HepG2 (cell line): ENCODE measurements around the gene GFAP. TPM values are rescaled to one million over a fixed set of nuclear protein-coding genes. Genes with fewer than 3 reads are reported as not detected.
A peak's percentile ranks its signal among the peaks of the same experiment; 100 is the strongest.

ENCODE experiments used
- CCDC6 ChIP-seq: sonication (generic); formaldehyde crosslinking; IDR thresholded peaks from 2 replicates; pipeline ENCODE4 v1.8.1; 2022; ENCODE audit warnings: mild to moderate bottlenecking, missing genetic modification reagents, moderate library complexity
- ELF3 ChIP-seq: IDR thresholded peaks from 2 replicates; pipeline ENCODE4 v1.6.1; 2016; ENCODE audit warnings: missing genetic modification reagents, missing compliant biosample characterization
- FOXO1 ChIP-seq: sonication (generic); formaldehyde crosslinking; IDR thresholded peaks from 2 replicates; pipeline ENCODE4 v1.4.0; 2020; ENCODE audit warnings: missing genetic modification reagents
- GATAD1 ChIP-seq: IDR thresholded peaks from 2 replicates; pipeline ENCODE4 v1.6.1; 2016; ENCODE audit warnings: missing genetic modification reagents, missing compliant biosample characterization
- HMGA1 ChIP-seq: sonication (generic); formaldehyde crosslinking; conservative IDR thresholded peaks from 2 replicates; pipeline ENCODE4 v1.4.0; 2020; ENCODE audit warnings: missing genetic modification reagents
- HMGXB3 ChIP-seq: sonication (generic); formaldehyde crosslinking; IDR thresholded peaks from 2 replicates; pipeline ENCODE4 v1.4.0; 2020; ENCODE audit warnings: missing genetic modification reagents, borderline replicate concordance
- ISL2 ChIP-seq: sonication (generic); formaldehyde crosslinking; IDR thresholded peaks from 2 replicates; pipeline ENCODE4 v1.5.0; 2020; ENCODE audit warnings: missing genetic modification reagents
- ISX ChIP-seq: sonication (generic); formaldehyde crosslinking; conservative IDR thresholded peaks from 2 replicates; pipeline ENCODE4 v1.5.0; 2020; ENCODE audit warnings: missing genetic modification reagents
- MTF1 ChIP-seq: sonication (generic); formaldehyde crosslinking; IDR thresholded peaks from 2 replicates; pipeline ENCODE4 v1.5.0; 2020; ENCODE audit warnings: missing genetic modification reagents
- NCOA5 ChIP-seq: sonication (generic); formaldehyde crosslinking; IDR thresholded peaks from 2 replicates; pipeline ENCODE4 v1.4.0; 2020; ENCODE audit warnings: missing genetic modification reagents
- RARA ChIP-seq: IDR thresholded peaks from 2 replicates; pipeline ENCODE4 v1.6.1; 2016; ENCODE audit warnings: missing genetic modification reagents, missing compliant biosample characterization
- RXRA ChIP-seq: sonication (generic); formaldehyde crosslinking; IDR thresholded peaks from 2 replicates; pipeline ENCODE4 v1.5.1; 2020; ENCODE audit warnings: missing genetic modification reagents
- SIX4 ChIP-seq: sonication (generic); formaldehyde crosslinking; IDR thresholded peaks from 2 replicates; pipeline ENCODE4 v1.4.0; 2020; ENCODE audit warnings: missing genetic modification reagents
- TARDBP ChIP-seq: sonication (generic); formaldehyde crosslinking; IDR thresholded peaks from 2 replicates; pipeline ENCODE4 v1.8.0; 2022; ENCODE audit warnings: mild to moderate bottlenecking, missing genetic modification reagents
- ZBTB14 ChIP-seq: sonication (generic); formaldehyde crosslinking; IDR thresholded peaks from 2 replicates; pipeline ENCODE4 v1.4.0; 2020; ENCODE audit warnings: missing genetic modification reagents
- ZBTB2 ChIP-seq: sonication (generic); formaldehyde crosslinking; IDR thresholded peaks from 2 replicates; pipeline ENCODE4 v1.8.0; 2022; ENCODE audit warnings: low read depth, missing genetic modification reagents
- ZNF235 ChIP-seq: sonication (generic); formaldehyde crosslinking; IDR thresholded peaks from 2 replicates; pipeline ENCODE4 v1.8.1; 2023; ENCODE audit warnings: mild to moderate bottlenecking, missing genetic modification reagents, borderline replicate concordance
- ZNF260 ChIP-seq: sonication (generic); formaldehyde crosslinking; IDR thresholded peaks from 2 replicates; pipeline ENCODE4 v1.4.0; 2020; ENCODE audit warnings: missing genetic modification reagents, low read depth, mild to moderate bottlenecking, borderline replicate concordance
- ZNF800 ChIP-seq: sonication (generic); formaldehyde crosslinking; IDR thresholded peaks from 2 replicates; pipeline ENCODE4 v1.4.0; 2020; ENCODE audit warnings: missing genetic modification reagents
- polyA plus RNA-seq, 8 experiments: library from polyadenylated mRNA; depleted of rRNA in 3 of 8; stranded (reverse) in 7 of 8; unstranded in 1 of 8; fragments of >200 nt; fragmentation: Illumina TruSeq in 4 of 8; extraction: Trizol in 4 of 8; gene quantifications; 2 replicates each; pipeline versions ENCODE4 v1.2.1 to v1.2.3, GENCODE V29; 2011 to 2016; ENCODE audit warnings: low read depth in 4 of 8, missing spikeins in 1 of 8, mixed read lengths in 1 of 8; ENCODE audit not compliant: insufficient read depth in 1 of 8
- total RNA-seq, 5 experiments: library from RNA; depleted of rRNA; stranded (reverse); fragments of >200 nt; fragmentation: Illumina TruSeq; extraction: Trizol; gene quantifications; 2 replicates each; pipeline ENCODE4 v1.2.3, GENCODE V29; 2016; ENCODE audit warnings: low read depth in 1 of 5

GFAP gene
- total and polyA plus RNA-seq, 2 of the 13 experiments (the other 11 are each of a cell fraction or from before 2014, with no cell fraction given): 0.11 to 0.29 TPM

GRCh38 chr17:44947461-44948314 is 32.4 kb upstream of the GFAP start, which contains the start of gene KIF18B (continued):
- TF ChIP-seq HMGXB3 (CRISPR knock-in tag) (peak; percentile 92), TARDBP (CRISPR knock-in tag) (peak; percentile 78; the same call in 1 of the 2 replicates), ISL2 (no peak; the same call in 1 of the 2 replicates), ZNF260 (CRISPR knock-in tag) (no peak), ELF3 (peak; percentile 98), GATAD1 (CRISPR knock-in tag) (peak; percentile 91), MTF1 (CRISPR knock-in tag) (0 out of 2 replicates have a peak, but pooled peaks have one; percentile 18), ZBTB2 (CRISPR knock-in tag) (0 out of 2 replicates have a peak, but pooled peaks have one; percentile 63), FOXO1 (CRISPR knock-in tag) (0 out of 2 replicates have a peak, but pooled peaks have one; percentile 1), ISX (no peak), CCDC6 (CRISPR knock-in tag) (peak; percentile 61; the same call in 1 of the 2 replicates), RXRA (CRISPR knock-in tag) (peak; percentile 71), ZNF235 (CRISPR knock-in tag) (0 out of 2 replicates have a peak, but pooled peaks have one; percentile 16), RARA (CRISPR knock-in tag) (0 out of 2 replicates have a peak, but pooled peaks have one; percentile 6), NCOA5 (CRISPR knock-in tag) (no peak), ZNF800 (CRISPR knock-in tag) (peak; percentile 66; the same call in 1 of the 2 replicates), HMGA1 (no peak), ZBTB14 (CRISPR knock-in tag) (peak; percentile 52; the same call in 1 of the 2 replicates), SIX4 (CRISPR knock-in tag) (no peak)
